WTC11 (cell line): ENCODE results near the gene TNXB.

Experiments used
- ATF1 ChIP-seq: sonication (generic); formaldehyde crosslinking; IDR thresholded peaks from 2 replicates; pipeline ENCODE4 v1.8.1; 2023; ENCODE audit warnings: mild to moderate bottlenecking, moderate library complexity, missing genetic modification reagents
- FOXJ3 ChIP-seq: sonication (generic); formaldehyde crosslinking; IDR thresholded peaks from 2 replicates; pipeline ENCODE4 v1.9.0; 2021; ENCODE audit warnings: missing genetic modification reagents, mild to moderate bottlenecking, borderline replicate concordance
- GABPB1 ChIP-seq: sonication (generic); formaldehyde crosslinking; IDR thresholded peaks from 2 replicates; pipeline ENCODE4 v1.8.1; 2023; ENCODE audit warnings: mild to moderate bottlenecking, missing genetic modification reagents
- NFYB ChIP-seq: sonication (generic); formaldehyde crosslinking; conservative IDR thresholded peaks from 2 replicates; pipeline ENCODE4 v1.8.0; 2022; ENCODE audit warnings: low read depth, missing genetic modification reagents
- NR2C2 ChIP-seq: sonication (generic); formaldehyde crosslinking; IDR thresholded peaks from 2 replicates; pipeline ENCODE4 v1.8.0; 2022; ENCODE audit warnings: mild to moderate bottlenecking, missing genetic modification reagents
- TEAD1 ChIP-seq: sonication (generic); formaldehyde crosslinking; IDR thresholded peaks from 2 replicates; pipeline ENCODE4 v1.8.0; 2022; ENCODE audit warnings: mild to moderate bottlenecking, missing genetic modification reagents
- TP53 ChIP-seq: sonication (generic); formaldehyde crosslinking; IDR thresholded peaks from 2 replicates; pipeline ENCODE4 v1.8.1; 2023; ENCODE audit warnings: mild to moderate bottlenecking, missing genetic modification reagents
- TF ChIP-seq, protein P1 (sequence below): fragments of 200-600 bp; IDR thresholded peaks from 2 replicates; pipeline ENCODE4 v1.8.0; 2022; ENCODE audit warnings: antibody characterized with exemption
- TF ChIP-seq, protein P2 (sequence below): sonication (generic); formaldehyde crosslinking; IDR thresholded peaks from 2 replicates; pipeline ENCODE4 v1.8.1; 2022; ENCODE audit warnings: low read depth, missing genetic modification reagents, borderline replicate concordance
- TF ChIP-seq, protein P3 (sequence below): sonication (generic); formaldehyde crosslinking; IDR thresholded peaks from 2 replicates; pipeline ENCODE4 v1.8.0; 2022; ENCODE audit warnings: mild to moderate bottlenecking, missing genetic modification reagents
- TF ChIP-seq, protein P4 (sequence below): sonication (generic); formaldehyde crosslinking; IDR thresholded peaks from 2 replicates; pipeline ENCODE4 v1.8.0; 2022; ENCODE audit warnings: mild to moderate bottlenecking, missing genetic modification reagents
- TF ChIP-seq, protein P5 (sequence below): sonication (generic); formaldehyde crosslinking; IDR thresholded peaks from 2 replicates; pipeline ENCODE4 v1.8.0; 2022; ENCODE audit warnings: mild to moderate bottlenecking, missing genetic modification reagents
- TF ChIP-seq, protein P6 (sequence below): sonication (generic); formaldehyde crosslinking; IDR thresholded peaks from 2 replicates; pipeline ENCODE4 v1.8.1; 2023; ENCODE audit warnings: mild to moderate bottlenecking, moderate library complexity, missing genetic modification reagents

DNA sequence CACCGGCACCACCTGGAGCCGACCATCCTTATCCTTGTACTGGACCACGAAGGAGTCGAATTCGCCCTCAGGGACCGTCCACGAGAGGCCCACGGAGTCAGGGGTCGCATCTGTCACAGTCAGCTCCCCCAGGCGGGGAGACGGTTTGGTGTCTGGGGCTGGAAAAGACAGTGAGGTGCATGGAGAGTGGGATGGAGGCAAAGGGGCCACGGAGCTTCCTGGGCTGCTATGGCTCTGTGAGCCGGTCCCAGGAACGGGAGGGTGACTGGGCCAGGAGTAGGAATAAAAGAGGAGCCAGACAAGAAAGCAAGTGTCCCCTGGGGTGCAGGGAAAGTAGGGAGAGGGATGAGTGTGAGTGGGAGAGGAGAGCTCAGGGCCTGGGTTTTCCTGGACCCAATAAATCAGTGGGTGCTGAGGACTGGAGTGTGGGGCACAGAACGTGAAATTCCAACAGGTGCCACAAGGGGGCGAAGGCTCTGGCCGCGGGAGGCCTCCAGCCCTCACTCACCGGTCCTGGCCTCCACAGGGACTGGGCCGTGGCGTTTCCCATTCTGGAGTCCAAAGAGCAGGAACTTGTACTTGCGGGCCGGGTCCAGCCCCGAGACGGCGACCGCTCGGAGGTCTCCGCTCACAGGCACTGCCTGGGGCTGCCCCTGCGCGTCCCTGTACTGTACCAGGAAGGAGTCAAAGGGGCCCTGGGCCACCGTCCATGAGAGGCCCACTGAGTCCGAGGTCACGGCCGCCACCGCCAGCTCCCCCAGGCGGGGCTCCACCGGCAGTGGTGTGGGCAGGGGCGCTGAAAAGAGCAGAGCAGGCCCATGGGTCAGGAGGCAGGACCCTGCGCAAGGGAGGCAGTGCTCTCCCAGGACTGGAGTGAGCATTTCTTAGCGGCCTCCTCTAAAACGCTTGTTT, 61.0 kb downstream of the TNXB start:
- TF ChIP-seq, protein P1, sequence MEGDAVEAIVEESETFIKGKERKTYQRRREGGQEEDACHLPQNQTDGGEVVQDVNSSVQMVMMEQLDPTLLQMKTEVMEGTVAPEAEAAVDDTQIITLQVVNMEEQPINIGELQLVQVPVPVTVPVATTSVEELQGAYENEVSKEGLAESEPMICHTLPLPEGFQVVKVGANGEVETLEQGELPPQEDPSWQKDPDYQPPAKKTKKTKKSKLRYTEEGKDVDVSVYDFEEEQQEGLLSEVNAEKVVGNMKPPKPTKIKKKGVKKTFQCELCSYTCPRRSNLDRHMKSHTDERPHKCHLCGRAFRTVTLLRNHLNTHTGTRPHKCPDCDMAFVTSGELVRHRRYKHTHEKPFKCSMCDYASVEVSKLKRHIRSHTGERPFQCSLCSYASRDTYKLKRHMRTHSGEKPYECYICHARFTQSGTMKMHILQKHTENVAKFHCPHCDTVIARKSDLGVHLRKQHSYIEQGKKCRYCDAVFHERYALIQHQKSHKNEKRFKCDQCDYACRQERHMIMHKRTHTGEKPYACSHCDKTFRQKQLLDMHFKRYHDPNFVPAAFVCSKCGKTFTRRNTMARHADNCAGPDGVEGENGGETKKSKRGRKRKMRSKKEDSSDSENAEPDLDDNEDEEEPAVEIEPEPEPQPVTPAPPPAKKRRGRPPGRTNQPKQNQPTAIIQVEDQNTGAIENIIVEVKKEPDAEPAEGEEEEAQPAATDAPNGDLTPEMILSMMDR: peak; percentile 92
- TF ChIP-seq, protein P2, sequence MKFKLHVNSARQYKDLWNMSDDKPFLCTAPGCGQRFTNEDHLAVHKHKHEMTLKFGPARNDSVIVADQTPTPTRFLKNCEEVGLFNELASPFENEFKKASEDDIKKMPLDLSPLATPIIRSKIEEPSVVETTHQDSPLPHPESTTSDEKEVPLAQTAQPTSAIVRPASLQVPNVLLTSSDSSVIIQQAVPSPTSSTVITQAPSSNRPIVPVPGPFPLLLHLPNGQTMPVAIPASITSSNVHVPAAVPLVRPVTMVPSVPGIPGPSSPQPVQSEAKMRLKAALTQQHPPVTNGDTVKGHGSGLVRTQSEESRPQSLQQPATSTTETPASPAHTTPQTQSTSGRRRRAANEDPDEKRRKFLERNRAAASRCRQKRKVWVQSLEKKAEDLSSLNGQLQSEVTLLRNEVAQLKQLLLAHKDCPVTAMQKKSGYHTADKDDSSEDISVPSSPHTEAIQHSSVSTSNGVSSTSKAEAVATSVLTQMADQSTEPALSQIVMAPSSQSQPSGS (CRISPR knock-in tag): no peak
- no peak for TF ChIP-seq ATF1 (CRISPR knock-in tag)
- no peak for TF ChIP-seq FOXJ3 (CRISPR knock-in tag)
- TF ChIP-seq, protein P3, sequence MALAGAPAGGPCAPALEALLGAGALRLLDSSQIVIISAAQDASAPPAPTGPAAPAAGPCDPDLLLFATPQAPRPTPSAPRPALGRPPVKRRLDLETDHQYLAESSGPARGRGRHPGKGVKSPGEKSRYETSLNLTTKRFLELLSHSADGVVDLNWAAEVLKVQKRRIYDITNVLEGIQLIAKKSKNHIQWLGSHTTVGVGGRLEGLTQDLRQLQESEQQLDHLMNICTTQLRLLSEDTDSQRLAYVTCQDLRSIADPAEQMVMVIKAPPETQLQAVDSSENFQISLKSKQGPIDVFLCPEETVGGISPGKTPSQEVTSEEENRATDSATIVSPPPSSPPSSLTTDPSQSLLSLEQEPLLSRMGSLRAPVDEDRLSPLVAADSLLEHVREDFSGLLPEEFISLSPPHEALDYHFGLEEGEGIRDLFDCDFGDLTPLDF (CRISPR knock-in tag): no peak
- TF ChIP-seq NFYB (CRISPR knock-in tag): no peak
- no peak for TF ChIP-seq NR2C2 (CRISPR knock-in tag)
- TF ChIP-seq, protein P4, sequence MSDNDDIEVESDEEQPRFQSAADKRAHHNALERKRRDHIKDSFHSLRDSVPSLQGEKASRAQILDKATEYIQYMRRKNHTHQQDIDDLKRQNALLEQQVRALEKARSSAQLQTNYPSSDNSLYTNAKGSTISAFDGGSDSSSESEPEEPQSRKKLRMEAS (CRISPR knock-in tag): no peak
- TF ChIP-seq, protein P5, sequence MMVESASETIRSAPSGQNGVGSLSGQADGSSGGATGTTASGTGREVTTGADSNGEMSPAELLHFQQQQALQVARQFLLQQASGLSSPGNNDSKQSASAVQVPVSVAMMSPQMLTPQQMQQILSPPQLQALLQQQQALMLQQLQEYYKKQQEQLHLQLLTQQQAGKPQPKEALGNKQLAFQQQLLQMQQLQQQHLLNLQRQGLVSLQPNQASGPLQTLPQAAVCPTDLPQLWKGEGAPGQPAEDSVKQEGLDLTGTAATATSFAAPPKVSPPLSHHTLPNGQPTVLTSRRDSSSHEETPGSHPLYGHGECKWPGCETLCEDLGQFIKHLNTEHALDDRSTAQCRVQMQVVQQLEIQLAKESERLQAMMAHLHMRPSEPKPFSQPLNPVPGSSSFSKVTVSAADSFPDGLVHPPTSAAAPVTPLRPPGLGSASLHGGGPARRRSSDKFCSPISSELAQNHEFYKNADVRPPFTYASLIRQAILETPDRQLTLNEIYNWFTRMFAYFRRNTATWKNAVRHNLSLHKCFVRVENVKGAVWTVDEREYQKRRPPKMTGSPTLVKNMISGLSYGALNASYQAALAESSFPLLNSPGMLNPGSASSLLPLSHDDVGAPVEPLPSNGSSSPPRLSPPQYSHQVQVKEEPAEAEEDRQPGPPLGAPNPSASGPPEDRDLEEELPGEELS: no peak
- TF ChIP-seq, protein P6, sequence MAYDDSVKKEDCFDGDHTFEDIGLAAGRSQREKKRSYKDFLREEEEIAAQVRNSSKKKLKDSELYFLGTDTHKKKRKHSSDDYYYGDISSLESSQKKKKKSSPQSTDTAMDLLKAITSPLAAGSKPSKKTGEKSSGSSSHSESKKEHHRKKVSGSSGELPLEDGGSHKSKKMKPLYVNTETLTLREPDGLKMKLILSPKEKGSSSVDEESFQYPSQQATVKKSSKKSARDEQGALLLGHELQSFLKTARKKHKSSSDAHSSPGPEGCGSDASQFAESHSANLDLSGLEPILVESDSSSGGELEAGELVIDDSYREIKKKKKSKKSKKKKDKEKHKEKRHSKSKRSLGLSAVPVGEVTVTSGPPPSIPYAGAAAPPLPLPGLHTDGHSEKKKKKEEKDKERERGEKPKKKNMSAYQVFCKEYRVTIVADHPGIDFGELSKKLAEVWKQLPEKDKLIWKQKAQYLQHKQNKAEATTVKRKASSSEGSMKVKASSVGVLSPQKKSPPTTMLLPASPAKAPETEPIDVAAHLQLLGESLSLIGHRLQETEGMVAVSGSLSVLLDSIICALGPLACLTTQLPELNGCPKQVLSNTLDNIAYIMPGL: peak; percentile 48
- 0 out of 2 replicates have a peak, but pooled peaks have one; percentile 8 for TF ChIP-seq GABPB1 (CRISPR knock-in tag)
- TF ChIP-seq TEAD1 (CRISPR knock-in tag): no peak
- no peak for TF ChIP-seq TP53 (CRISPR knock-in tag)
